ENCODE results near the gene AUP1. TPM values are rescaled to one million over a fixed set of nuclear protein-coding genes. Genes with fewer than 3 reads are reported as not detected.
A peak's percentile ranks its signal among the peaks of the same experiment; 100 is the strongest.

Gene AUP1
- total RNA-seq, 1 experiment from 2014 or later: 91.5 TPM

- peak; percentile 53 for DNase-seq
- H3K4me2 ChIP-seq (ENCODE audit: insufficient read depth, insufficient read length, low read length): peak overlapping the region; percentile 83
- no peak overlapping the region for H3K4ac ChIP-seq (ENCODE audit: low read depth, low read length)
- H3K27ac ChIP-seq (ENCODE audit: insufficient read length, low read depth, low read length): no peak overlapping the region
- no peak overlapping the region for H2BK12ac ChIP-seq (ENCODE audit: insufficient read length, low read depth, low read length)
- no peaks in the 10 kb centered on the region for H3K27me3 ChIP-seq (ENCODE audit: insufficient read depth, low read length)
- peaks cover 4% of the 10 kb centered on the region for H3K79me1 ChIP-seq (ENCODE audit: insufficient read depth, low read depth, low read length, poor library complexity, severe bottlenecking)
- Mint-ChIP-seq H3K4me1 (peaks cover 17 to 22% of the 10 kb centered on the region in 2 experiments), H3K27ac (no peak overlapping the region), H3K4me3 (peak overlapping the region; percentile 98 to 99), H3K27me3 (ENCODE audit: low read depth) (peaks cover 2% of the 10 kb centered on the region; the same call in 1 of the 2 replicates), H3K9me3 (no peaks in the 10 kb centered on the region; a peak in 1 of 5 replicates), H3K36me3 (ENCODE audit: insufficient read depth in 1 of 3, low read depth in 3 of 3) (peaks cover 30 to 64% (median 47%) of the 10 kb centered on the region in 3 experiments)
- H2AK5ac ChIP-seq (ENCODE audit: insufficient read length, low read length): no peak overlapping the region
- no peak overlapping the region for H3K56ac ChIP-seq (ENCODE audit: insufficient read length, low read depth, low read length)
- no peak overlapping the region; the same call in 1 of the 2 replicates for H3K14ac ChIP-seq (ENCODE audit: insufficient read depth, low read length)
- no peak overlapping the region for H4K5ac ChIP-seq (ENCODE audit: insufficient read length, low read depth, low read length)
- TF ChIP-seq CTCF (conservative IDR thresholded peaks at IDR 0.05): no peak
- no peak overlapping the region for H3K23ac ChIP-seq (ENCODE audit: insufficient read length, low read depth, low read length)
- peaks cover 4% of the 10 kb centered on the region; the same call in 1 of the 2 replicates for H3K4me1 ChIP-seq (ENCODE audit: insufficient read depth, low read length)
- no peak overlapping the region for H2AFZ ChIP-seq (ENCODE audit: low read length)
- H3T11ph ChIP-seq (ENCODE audit: low read length): no peak overlapping the region
- no peak overlapping the region for H4K91ac ChIP-seq (ENCODE audit: insufficient read length, low read depth, low read length)
- no peak overlapping the region for H2BK20ac ChIP-seq (ENCODE audit: low read depth, low read length, poor library complexity, severe bottlenecking)
- H2BK5ac ChIP-seq (ENCODE audit: insufficient read length, low read length): no peak overlapping the region
- WGBS (ENCODE audit: extremely low coverage, insufficient read length, low lambda C conversion rate): no CpG with 5 or more reads among the region's 54 CpGs
- H3K9ac ChIP-seq (ENCODE audit: extremely low read depth, insufficient read length, low read length): peak overlapping the region; percentile 57
- peaks cover 15% of the 10 kb centered on the region for H3K23me2 ChIP-seq (ENCODE audit: insufficient read length, low read depth, low read length, poor library complexity, severe bottlenecking)
- H3K79me2 ChIP-seq (ENCODE audit: insufficient read depth, low read length): peaks cover 4% of the 10 kb centered on the region; the same call in 1 of the 2 replicates
- H2BK15ac ChIP-seq (ENCODE audit: low read depth, low read length): no peak overlapping the region
- no peak overlapping the region for H4K8ac ChIP-seq (replicated peaks; ENCODE audit: insufficient read length, low read depth, low read length)
- H2BK120ac ChIP-seq (ENCODE audit: low read depth, low read length, poor library complexity, severe bottlenecking): no peak overlapping the region
- no peak overlapping the region for H3K18ac ChIP-seq (ENCODE audit: insufficient read length, low read depth, low read length)
- no peaks in the 10 kb centered on the region for H4K20me1 ChIP-seq (ENCODE audit: control insufficient read depth, insufficient read depth, insufficient read length)
- no peaks in the 10 kb centered on the region for H3K9me3 ChIP-seq (ENCODE audit: control insufficient read depth, low read depth, low read length)
These were observed 1.0 kb upstream of the AUP1 start for GRCh38 chr2:74530239-74531187.

Measured in H9 (cell line).